HPDE6-E6E7 (cell line): ENCODE results near the gene UBE2E2.

Experiments used
- DNase-seq: peaks from one replicate; pipeline ENCODE4 v3.0.0; 2011; ENCODE audit warnings: missing footprints; ENCODE audit errors: extremely low spot score

Gene UBE2E2

DNA sequence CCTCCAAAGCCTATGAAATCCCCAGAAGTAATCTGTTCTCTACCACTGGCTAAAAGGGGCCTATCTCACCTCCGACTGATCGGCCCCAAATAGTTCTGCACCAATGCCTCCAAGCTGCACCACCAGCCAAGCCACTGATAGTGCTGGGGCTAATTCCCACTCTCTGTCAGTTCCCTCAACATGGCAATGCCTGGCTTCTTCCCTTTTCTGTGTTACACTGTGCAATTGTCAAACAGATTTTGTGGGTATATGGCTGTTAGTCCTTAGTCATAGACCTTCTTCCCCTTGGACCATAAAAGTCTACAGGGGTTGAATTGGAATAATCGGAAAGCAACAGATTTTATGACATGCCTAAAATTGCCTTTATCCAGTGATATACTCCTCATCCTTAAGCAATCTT lies 9.3 kb upstream of the UBE2E2 start:
- no peak for DNase-seq

GRCh38 chr3:23198801-23199200 lies 4.3 kb upstream of the UBE2E2 start:
- DNase-seq: no peak

GRCh38 chr3:23199649-23200048 lies 3.5 kb upstream of the UBE2E2 start:
- DNase-seq: no peak

GRCh38 chr3:23201154-23201838 lies 1.8 kb upstream of the UBE2E2 start:
- DNase-seq: no peak

DNA sequence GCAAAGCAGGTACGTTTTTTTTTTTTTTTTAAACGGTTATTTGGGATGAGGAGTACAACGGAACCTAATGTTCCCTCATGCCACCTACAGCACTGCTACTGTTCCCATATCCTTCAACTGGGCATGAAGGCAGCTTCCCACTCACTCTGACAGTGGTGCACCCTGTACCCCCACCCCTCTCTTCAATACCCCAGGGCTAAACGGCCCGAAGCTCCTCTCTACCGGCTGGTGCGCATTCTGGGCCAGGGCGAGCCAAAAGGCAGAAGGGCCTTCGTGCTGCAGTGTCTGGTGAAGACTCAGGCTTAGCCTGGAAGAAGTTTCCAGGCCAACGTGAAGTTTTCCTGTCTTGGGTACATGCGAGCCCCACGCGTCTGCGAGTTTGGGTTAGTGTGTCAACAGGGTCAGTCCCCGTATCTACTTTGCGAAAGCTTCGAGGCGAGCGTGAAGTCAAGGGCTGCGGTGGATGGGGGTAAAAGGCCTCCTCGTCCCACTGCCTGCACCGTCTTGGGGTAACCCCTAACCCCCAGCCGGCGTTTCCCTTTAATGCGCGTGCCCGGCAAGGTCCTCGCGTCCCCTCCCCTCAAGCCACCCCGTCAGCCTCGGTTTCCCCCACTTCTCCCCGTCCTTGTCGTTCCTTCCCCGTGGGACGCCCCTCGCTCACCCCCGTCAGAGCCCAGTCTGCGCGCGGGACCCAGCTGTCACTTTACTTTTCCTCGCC lies 765 bp upstream of the UBE2E2 start:
- no peak for DNase-seq

- no peak for DNase-seq
These were observed 692 bp downstream of the UBE2E2 start for GRCh38 chr3:23203708-23204330.

DNA sequence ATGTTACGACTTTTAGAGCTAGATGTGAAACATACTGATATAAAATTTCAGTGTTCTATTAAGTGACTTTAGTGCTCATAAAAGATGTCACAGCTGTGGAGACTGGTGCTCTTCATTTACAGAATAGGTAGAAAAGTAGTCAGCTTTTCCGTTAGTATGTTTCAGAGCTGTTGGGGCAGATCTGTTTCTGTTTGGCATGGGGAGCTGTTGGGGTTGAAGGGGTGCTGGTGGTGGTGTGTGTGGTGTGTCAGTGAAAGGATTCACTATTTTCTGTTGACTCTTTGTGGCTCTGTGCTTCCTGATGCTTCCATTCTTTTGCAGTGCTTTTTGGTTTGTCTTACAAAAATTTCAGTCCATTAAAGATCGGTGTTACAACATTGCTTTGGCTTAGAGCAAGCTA lies 3.2 kb downstream of the UBE2E2 start:
- no peak for DNase-seq

- DNase-seq: no peak
These were observed 6.0 kb downstream of the UBE2E2 start for GRCh38 chr3:23209103-23209502.

DNA sequence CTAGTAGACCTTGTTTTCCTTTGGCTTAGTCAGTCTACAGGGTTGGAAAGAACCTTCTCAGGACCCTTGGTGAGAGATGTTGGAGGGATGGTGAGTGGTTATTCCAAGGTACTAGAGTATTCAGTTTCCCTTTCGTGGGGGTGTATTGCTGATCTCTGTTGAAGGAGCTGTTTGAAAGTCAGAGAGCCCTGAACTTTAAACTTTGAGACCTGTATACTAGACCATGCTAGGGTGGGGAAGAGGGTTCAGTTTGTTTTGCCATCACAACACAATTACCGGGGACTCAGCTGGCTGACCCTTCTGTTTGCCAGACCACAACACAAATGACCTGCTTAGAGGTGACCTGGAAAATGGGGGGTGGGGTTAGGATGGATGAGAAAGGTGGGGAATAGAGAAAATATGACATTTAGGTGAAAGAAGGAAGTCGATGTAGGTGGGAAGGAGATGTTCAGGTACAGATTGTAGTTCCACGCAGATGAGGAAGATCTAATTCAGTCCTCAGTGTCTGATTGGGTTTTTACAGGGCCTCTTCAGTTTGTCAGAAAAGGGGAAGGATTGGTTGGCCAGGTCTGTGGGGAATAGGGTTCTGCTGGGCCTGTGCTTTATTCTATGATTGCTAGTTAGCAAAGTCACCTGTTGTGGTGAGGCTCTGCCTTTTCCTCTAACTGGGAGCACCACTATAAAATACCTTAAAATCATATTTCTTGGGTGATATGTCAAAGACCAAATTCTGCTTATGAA lies 6.8 kb downstream of the UBE2E2 start:
- DNase-seq: no peak

- no peak for DNase-seq
These were observed 10.7 kb downstream of the UBE2E2 start for GRCh38 chr3:23213813-23214212.

DNA sequence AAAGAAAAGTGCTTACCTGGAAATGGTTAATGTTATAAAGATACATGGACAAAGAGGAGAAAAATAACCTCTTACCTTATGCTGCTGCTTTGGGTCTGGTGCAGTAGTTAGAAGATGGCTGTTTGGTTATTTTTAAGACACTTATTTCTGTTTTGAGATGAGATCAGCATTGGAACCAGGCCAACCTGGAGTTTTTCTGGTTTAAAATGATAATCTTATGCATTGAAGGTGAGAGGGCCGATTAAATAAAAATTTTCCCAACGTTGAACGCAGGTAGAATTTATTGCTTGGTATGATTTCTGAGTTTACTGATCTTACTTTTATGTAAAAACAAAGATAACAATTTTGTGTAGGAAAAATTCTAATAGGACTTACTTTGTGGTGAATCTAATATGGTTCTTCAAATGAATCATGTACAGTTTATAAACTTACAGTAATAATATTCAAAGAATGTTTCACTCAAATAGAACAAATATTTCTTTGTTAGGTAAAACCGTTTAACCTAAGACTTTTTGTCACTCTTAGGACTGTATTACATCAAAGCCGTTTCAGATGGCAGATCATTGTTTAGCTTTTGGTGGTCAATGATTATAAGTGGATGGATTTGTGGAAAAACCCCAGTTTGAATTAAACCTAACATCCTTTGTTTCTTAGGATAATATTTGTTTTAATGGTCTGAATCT lies 14.9 kb downstream of the UBE2E2 start:
- DNase-seq: no peak

DNA sequence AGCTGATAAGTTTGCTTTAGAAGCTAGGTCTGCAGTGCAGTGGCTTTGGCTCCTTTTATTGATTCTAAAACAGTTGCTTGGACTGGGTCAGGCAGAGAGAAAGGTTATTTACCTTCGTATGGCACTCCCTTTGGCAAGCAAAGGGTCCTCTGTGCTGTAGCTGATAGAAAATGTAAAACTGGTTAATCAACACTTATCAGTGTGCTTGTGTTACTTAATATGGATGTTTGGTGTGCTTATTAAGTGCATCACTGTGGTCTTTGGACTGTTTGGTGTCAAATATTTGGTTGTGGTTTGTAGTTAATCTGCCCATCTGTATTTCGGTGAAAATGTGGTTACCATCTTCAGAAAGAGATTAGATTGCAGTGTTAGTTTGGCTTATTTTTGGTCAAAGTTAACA lies 16.0 kb downstream of the UBE2E2 start:
- no peak for DNase-seq

GRCh38 chr3:23219552-23219951 lies 16.4 kb downstream of the UBE2E2 start:
- DNase-seq: no peak

GRCh38 chr3:23221136-23221535 lies 18.0 kb downstream of the UBE2E2 start:
- DNase-seq: no peak

DNA sequence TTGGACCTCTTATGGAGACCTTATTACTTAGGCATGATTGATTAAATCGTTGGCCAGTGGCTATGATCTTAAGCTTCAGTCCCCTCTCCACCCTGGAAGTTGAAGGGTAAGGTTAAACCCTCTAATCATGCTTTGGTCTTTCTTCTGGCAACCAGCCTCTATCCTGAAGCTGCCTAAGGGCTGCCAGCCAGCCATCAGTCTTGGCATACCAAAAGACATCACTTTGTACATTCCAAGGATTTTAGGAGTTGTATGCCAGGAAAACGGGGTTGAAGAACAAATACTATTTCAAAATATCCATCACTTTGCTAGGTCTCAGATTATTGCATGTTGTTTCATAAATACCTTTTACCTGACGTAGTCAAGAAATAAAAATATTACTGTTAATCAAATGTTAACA lies 28.9 kb downstream of the UBE2E2 start:
- DNase-seq: no peak

DNA sequence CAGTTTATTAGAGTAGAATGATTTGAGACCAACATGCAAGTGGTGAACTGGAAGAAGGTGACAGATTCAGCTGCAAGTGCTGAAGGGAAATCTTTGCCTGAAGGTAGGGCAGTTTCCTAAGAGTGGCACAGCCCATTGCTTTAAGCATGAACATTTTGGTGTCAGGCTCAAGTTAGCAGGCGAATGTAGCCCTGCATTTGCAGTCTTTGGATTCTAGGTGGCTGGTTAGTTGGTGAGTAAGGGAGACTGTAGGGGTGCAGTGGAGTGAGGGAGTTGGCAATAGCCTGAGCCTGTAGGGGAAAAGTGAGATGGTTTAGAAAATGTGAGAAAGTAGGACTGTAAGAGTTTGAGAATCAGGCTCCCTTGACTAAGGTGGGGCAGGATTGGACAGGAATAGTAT lies 29.7 kb downstream of the UBE2E2 start:
- DNase-seq: no peak

GRCh38 chr3:23235264-23235663 lies 32.1 kb downstream of the UBE2E2 start:
- no peak for DNase-seq

DNA sequence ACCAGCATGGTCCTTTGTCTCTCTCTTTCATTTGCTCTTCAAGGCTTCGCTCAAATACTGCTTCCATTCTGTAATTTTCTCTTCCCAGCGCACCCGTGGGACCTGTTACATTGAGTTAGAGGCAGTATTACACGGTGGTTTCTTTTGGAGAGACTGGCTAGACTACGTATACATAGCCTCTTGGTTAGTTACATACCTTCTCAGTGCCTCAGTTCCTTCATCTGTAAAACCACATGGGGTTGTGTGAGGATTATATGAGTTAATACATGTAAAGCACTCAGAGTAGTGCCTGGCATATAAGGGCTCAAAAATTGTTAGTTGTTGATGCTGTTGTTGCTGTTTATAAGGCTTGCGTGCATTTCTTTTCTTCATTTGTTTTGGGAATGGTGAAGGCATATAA lies 33.8 kb downstream of the UBE2E2 start:
- no peak for DNase-seq

GRCh38 chr3:23238156-23238555 lies 35.0 kb downstream of the UBE2E2 start:
- no peak for DNase-seq

- no peak for DNase-seq
These were observed 35.5 kb downstream of the UBE2E2 start for GRCh38 chr3:23238578-23238977.

GRCh38 chr3:23239211-23240068 lies 36.3 kb downstream of the UBE2E2 start:
- DNase-seq: no peak
